ENCODE data around the gene VPS37B. TPM values are rescaled to one million over a fixed set of nuclear protein-coding genes. Genes with fewer than 3 reads are reported as not detected.

Gene VPS37B
- total and polyA plus RNA-seq, 8 donors = 13.5 to 30.1 (median 18.6) TPM

GRCh38 chr12:122846622-122847515, 49.1 kb downstream of the VPS37B start:
- Histone ChIP-seq H3K27me3 (no peaks in the 10 kb centered on the region), H3K4me1 (peaks cover 5 to 24% (median 24%) of the 10 kb centered on the region in 3 donors), H3K27ac (no peak overlapping the region), H3K9me3 (no peaks in the 10 kb centered on the region), H3K36me3 (peaks cover 0 to 22% (median 5%) of the 10 kb centered on the region in 3 donors), H3K4me3 (no peak overlapping the region)
- TF ChIP-seq CTCF (IDR thresholded peaks at IDR 0.05) = no peak
- ATAC-seq = no peak
- FAIRE-seq = no peak
- WGBS, 2 donors = 84 to 87% methylated on average over 26 to 27 of the region's 27 CpGs
- peak in 3 of 6 donors; percentile 19 to 54 (median 47) for DNase-seq
- intact Hi-C loops (cut with DNase I) = loop anchor here in 1 of 3 donors (10.0 kb wide), 1 partner anchor 52 kb away; no protein-coding TSS in a partner anchor

- Histone ChIP-seq H3K36me3 (peaks cover 0 to 17% (median 0%) of the 10 kb centered on the region in 3 donors), H3K4me3 (no peak overlapping the region), H3K27ac (no peak overlapping the region), H3K9me3 (no peaks in the 10 kb centered on the region), H3K27me3 (no peaks in the 10 kb centered on the region), H3K4me1 (peaks cover 13 to 32% (median 27%) of the 10 kb centered on the region in 3 donors)
- DNase-seq = peak in 2 of 6 donors; percentile 12 to 61
- no peak for ATAC-seq
- 72 to 78% methylated on average over 13 to 14 of the region's 14 CpGs for WGBS, 2 donors
- FAIRE-seq = no peak
- TF ChIP-seq CTCF (IDR thresholded peaks at IDR 0.05) = no peak
- intact Hi-C loops (cut with DNase I) = loop anchor here in 1 of 3 donors (10.0 kb wide), 1 partner anchor 51 kb away; no protein-coding TSS in a partner anchor
Measured at GRCh38 chr12:122845865-122846621, 49.9 kb downstream of the VPS37B start.

- no peaks in the 10 kb centered on the region for H3K9me3 ChIP-seq
- H3K4me3 ChIP-seq = no peak overlapping the region
- H3K4me1 ChIP-seq = peaks cover 21 to 40% (median 33%) of the 10 kb centered on the region in 3 donors
- WGBS, 2 donors = 75 to 76% methylated on average over 29 to 30 of the region's 30 CpGs
- H3K36me3 ChIP-seq = peaks cover 0 to 17% (median 0%) of the 10 kb centered on the region in 3 donors
- ATAC-seq (peak in 1 of 4 donors; percentile 3), DNase-seq (peak in 4 of 6 donors; percentile 36 to 71 (median 58)), FAIRE-seq (no peak)
- no peak for TF ChIP-seq CTCF (IDR thresholded peaks at IDR 0.05)
- intact Hi-C loops (cut with DNase I) = loop anchor here in 1 of 3 donors (10.0 kb wide), 1 partner anchor 50 kb away; no protein-coding TSS in a partner anchor
- no peaks in the 10 kb centered on the region for H3K27me3 ChIP-seq
- peak overlapping the region in 1 of 4 donors; percentile 11 for H3K27ac ChIP-seq
Measured at GRCh38 chr12:122845041-122845864, 50.7 kb downstream of the VPS37B start.

GRCh38 chr12:122844366-122844971, 51.5 kb downstream of the VPS37B start:
- Histone ChIP-seq H3K27me3 (no peaks in the 10 kb centered on the region), H3K9me3 (no peaks in the 10 kb centered on the region), H3K36me3 (peaks cover 0 to 11% (median 0%) of the 10 kb centered on the region in 3 donors), H3K27ac (peak overlapping the region in 1 of 4 donors; percentile 11), H3K4me3 (no peak overlapping the region), H3K4me1 (peaks cover 28 to 47% (median 39%) of the 10 kb centered on the region in 3 donors)
- intact Hi-C loops (cut with DNase I) = loop anchor here in 1 of 3 donors (10.0 kb wide), 1 partner anchor 50 kb away; no protein-coding TSS in a partner anchor
- 84 to 87% methylated on average over 8 of the region's 8 CpGs for WGBS, 2 donors
- FAIRE-seq (no peak), DNase-seq (peak in 1 of 6 donors; percentile 32), ATAC-seq (no peak)
- TF ChIP-seq CTCF (IDR thresholded peaks at IDR 0.05) = no peak

All from pancreas (tissue), 10 donors.